Measurements from ENCODE around the gene ZBED3.

- TF ChIP-seq CTCF (IDR thresholded peaks at IDR 0.05; ENCODE audit: low read length) (no peak), EZH2 (optimal IDR thresholded peaks at IDR 0.05; ENCODE audit: low read depth, low read length) (no peak)
These were observed 9.3 kb downstream of the ZBED3 start for GRCh38 chr5:77077829-77078176.
